Peyer's patch (tissue), 4 donors: Measurements from ENCODE around the gene SLC1A3. TPM values are rescaled to one million over a fixed set of nuclear protein-coding genes. Genes with fewer than 3 reads are reported as not detected.

Source experiments
- DNase-seq, 3 donors: peaks; one replicate each; pipeline ENCODE4 v3.0.0-alpha.2; 2017 to 2019
- H3K27ac ChIP-seq, 4 donors: fragments of 200-600 bp; sonication (generic); one replicate each; pipeline ENCODE4 v1.5.1; 2016 to 2019
- H3K27me3 ChIP-seq, 2 donors: fragments of 200-600 bp; sonication (generic); one replicate each; pipeline ENCODE4 v1.5.1; 2019
- H3K36me3 ChIP-seq, 3 donors: fragments of 200-600 bp; sonication (generic); one replicate each; pipeline ENCODE4 v1.5.1; 2016 to 2019
- H3K4me1 ChIP-seq, 4 donors: fragments of 200-600 bp; sonication (generic); one replicate each; pipeline ENCODE4 v1.5.1; 2016 to 2019
- H3K4me3 ChIP-seq, 4 donors: fragments of 200-600 bp; sonication (generic); 1 replicate in 3 of 4; 2 replicates in 1 of 4; pipeline ENCODE4 v1.5.1; 2016 to 2019; ENCODE audit warnings: mild to moderate bottlenecking in 1 of 4
- H3K9me3 ChIP-seq, 4 donors: fragments of 200-600 bp; sonication (generic); one replicate each; pipeline ENCODE4 v1.5.1; 2016 to 2019; ENCODE audit warnings: mild to moderate bottlenecking in 1 of 4
- POLR2A ChIP-seq, 2 donors: fragments of 450-650 bp; IDR thresholded peaks; one replicate each; pipeline ENCODE4 v1.5.1; 2017; ENCODE audit warnings: antibody characterized with exemption in 2 of 2, mild to moderate bottlenecking in 2 of 2, moderate library complexity in 2 of 2
- total RNA-seq, 4 donors: library from RNA; depleted of rRNA; stranded (reverse); fragments of >200 nt; gene quantifications; one replicate each; pipeline ENCODE4 v1.1.0, GENCODE V29; 2016
- TF ChIP-seq, protein P1 (sequence below), 6 experiments: fragments of 450-650 bp in 4 of 6; fragments of 200-600 bp in 2 of 6; sonication (generic) in 1 of 6; IDR thresholded peaks; one replicate each; pipeline ENCODE4 v1.5.1; 2017 to 2019; ENCODE audit warnings: antibody characterized with exemption in 6 of 6, mild to moderate bottlenecking in 3 of 6, moderate library complexity in 1 of 6

Gene SLC1A3
- total RNA-seq, 4 donors from 2014 or later: 0.95 to 7.4 (median 3.0) TPM

- no peaks in the 10 kb centered on the region for H3K4me1 ChIP-seq
- DNase-seq: no peak
- no peaks in the 10 kb centered on the region for H3K36me3 ChIP-seq
- H3K27me3 ChIP-seq: no peaks in the 10 kb centered on the region
- no peak for TF ChIP-seq POLR2A (IDR thresholded peaks at IDR 0.05)
- TF ChIP-seq, protein P1, sequence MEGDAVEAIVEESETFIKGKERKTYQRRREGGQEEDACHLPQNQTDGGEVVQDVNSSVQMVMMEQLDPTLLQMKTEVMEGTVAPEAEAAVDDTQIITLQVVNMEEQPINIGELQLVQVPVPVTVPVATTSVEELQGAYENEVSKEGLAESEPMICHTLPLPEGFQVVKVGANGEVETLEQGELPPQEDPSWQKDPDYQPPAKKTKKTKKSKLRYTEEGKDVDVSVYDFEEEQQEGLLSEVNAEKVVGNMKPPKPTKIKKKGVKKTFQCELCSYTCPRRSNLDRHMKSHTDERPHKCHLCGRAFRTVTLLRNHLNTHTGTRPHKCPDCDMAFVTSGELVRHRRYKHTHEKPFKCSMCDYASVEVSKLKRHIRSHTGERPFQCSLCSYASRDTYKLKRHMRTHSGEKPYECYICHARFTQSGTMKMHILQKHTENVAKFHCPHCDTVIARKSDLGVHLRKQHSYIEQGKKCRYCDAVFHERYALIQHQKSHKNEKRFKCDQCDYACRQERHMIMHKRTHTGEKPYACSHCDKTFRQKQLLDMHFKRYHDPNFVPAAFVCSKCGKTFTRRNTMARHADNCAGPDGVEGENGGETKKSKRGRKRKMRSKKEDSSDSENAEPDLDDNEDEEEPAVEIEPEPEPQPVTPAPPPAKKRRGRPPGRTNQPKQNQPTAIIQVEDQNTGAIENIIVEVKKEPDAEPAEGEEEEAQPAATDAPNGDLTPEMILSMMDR (IDR thresholded peaks at IDR 0.05): no peak
- H3K4me3 ChIP-seq: no peak overlapping the region
- no peak overlapping the region for H3K27ac ChIP-seq
- no peaks in the 10 kb centered on the region for H3K9me3 ChIP-seq
Observed at GRCh38 chr5:36706662-36707061, 100.3 kb downstream of the SLC1A3 start.

DNA sequence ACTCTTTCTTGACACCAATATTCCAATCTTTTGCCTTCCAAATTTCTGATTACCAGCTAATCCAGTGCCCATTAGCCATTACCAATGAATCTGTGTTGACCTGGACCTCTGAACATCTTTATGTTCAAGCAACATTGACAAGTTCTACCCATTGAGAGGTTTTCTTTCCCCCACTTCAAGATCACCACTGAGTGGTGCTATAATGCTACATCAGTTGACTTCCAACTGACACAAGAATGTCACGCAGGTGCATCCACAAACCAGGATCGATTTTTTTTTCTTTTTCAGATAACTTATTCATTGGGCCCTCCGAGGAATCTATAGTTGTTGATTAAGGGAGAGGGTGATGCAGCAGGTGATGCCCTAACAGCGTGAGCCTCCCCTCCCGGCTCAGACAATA is 102.6 kb downstream of the SLC1A3 start:
- Histone ChIP-seq H3K4me1 (no peaks in the 10 kb centered on the region), H3K27me3 (no peaks in the 10 kb centered on the region), H3K36me3 (no peaks in the 10 kb centered on the region), H3K27ac (no peak overlapping the region), H3K4me3 (no peak overlapping the region), H3K9me3 (no peaks in the 10 kb centered on the region)
- no peak for TF ChIP-seq POLR2A (IDR thresholded peaks at IDR 0.05)
- TF ChIP-seq, protein P1 (IDR thresholded peaks at IDR 0.05): no peak
- DNase-seq: no peak

DNA sequence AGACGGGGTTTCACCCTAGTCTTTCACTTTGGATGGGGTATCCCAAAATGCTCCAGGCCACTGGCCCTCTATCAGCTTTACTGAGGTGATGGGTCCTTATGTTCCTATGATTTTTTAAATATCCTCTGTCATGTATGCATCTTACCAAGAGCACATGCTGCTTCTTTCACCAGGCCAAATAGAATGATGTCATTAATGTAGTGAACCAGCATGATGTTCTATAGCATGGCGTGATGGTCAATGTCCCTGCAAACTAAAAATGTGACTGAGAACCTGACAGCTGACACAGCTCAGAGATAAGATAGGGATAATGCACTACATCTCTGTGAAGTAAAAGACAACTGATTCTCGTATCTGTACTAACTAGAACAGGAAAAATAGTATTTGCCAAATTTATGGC is 103.6 kb downstream of the SLC1A3 start:
- Histone ChIP-seq H3K4me3 (no peak overlapping the region), H3K27me3 (no peaks in the 10 kb centered on the region), H3K9me3 (no peaks in the 10 kb centered on the region), H3K4me1 (no peaks in the 10 kb centered on the region), H3K36me3 (no peaks in the 10 kb centered on the region), H3K27ac (no peak overlapping the region)
- TF ChIP-seq, protein P1 (IDR thresholded peaks at IDR 0.05): no peak
- TF ChIP-seq POLR2A (IDR thresholded peaks at IDR 0.05): no peak
- no peak for DNase-seq

GRCh38 chr5:36712706-36713105 is 106.3 kb downstream of the SLC1A3 start:
- DNase-seq: no peak
- H3K36me3 ChIP-seq: no peaks in the 10 kb centered on the region
- no peak overlapping the region for H3K27ac ChIP-seq
- TF ChIP-seq, protein P1 (IDR thresholded peaks at IDR 0.05): no peak
- TF ChIP-seq POLR2A (IDR thresholded peaks at IDR 0.05): no peak
- H3K4me1 ChIP-seq: no peaks in the 10 kb centered on the region
- H3K9me3 ChIP-seq: no peaks in the 10 kb centered on the region
- H3K27me3 ChIP-seq: no peaks in the 10 kb centered on the region
- H3K4me3 ChIP-seq: no peak overlapping the region

- no peak for DNase-seq
- H3K4me1 ChIP-seq: no peaks in the 10 kb centered on the region
- no peak overlapping the region for H3K4me3 ChIP-seq
- no peaks in the 10 kb centered on the region for H3K27me3 ChIP-seq
- H3K36me3 ChIP-seq: no peaks in the 10 kb centered on the region
- TF ChIP-seq, protein P1 (IDR thresholded peaks at IDR 0.05): no peak
- no peak for TF ChIP-seq POLR2A (IDR thresholded peaks at IDR 0.05)
- H3K27ac ChIP-seq: no peak overlapping the region
- H3K9me3 ChIP-seq: no peaks in the 10 kb centered on the region
Observed at GRCh38 chr5:36713541-36713940, 107.1 kb downstream of the SLC1A3 start.

GRCh38 chr5:36717131-36717695 is 110.8 kb downstream of the SLC1A3 start:
- no peak overlapping the region for H3K27ac ChIP-seq
- TF ChIP-seq POLR2A (IDR thresholded peaks at IDR 0.05): no peak
- TF ChIP-seq, protein P1 (IDR thresholded peaks at IDR 0.05): no peak
- H3K9me3 ChIP-seq: no peaks in the 10 kb centered on the region
- DNase-seq: no peak
- H3K4me1 ChIP-seq: peaks cover 0 to 4% (median 0%) of the 10 kb centered on the region in 4 donors
- no peak overlapping the region for H3K4me3 ChIP-seq
- no peaks in the 10 kb centered on the region for H3K36me3 ChIP-seq
- no peaks in the 10 kb centered on the region for H3K27me3 ChIP-seq
